Neural cell (in vitro differentiated cells): ENCODE results near the gene MEIS3. TPM values are rescaled to one million over a fixed set of nuclear protein-coding genes. Genes with fewer than 3 reads are reported as not detected.
"Not testable (repeated sequence)": the region's sequence is repeated elsewhere in the genome, so short reads cannot be mapped to it uniquely, and the experiment has no call there.

Experiments used
- H2AFZ ChIP-seq: fragments of 200-600, 300-800 bp; sonication (generic), shearing (Covaris generic); 2 replicates; pipeline ENCODE4 v1.6.0; 2014; ENCODE audit warnings: low read depth, mild to moderate bottlenecking, antibody characterized with exemption, low read length, moderate library complexity
- H3F3A ChIP-seq: fragments of 200-600 bp; shearing (Covaris generic); 2 replicates; pipeline ENCODE4 v1.6.1; 2016; ENCODE audit warnings: mild to moderate bottlenecking, moderate library complexity, mixed read lengths, antibody characterized with exemption, low read length; ENCODE audit not compliant: insufficient read depth, poor library complexity, severe bottlenecking
- H3K27ac ChIP-seq: fragments of 200-600, 300-800 bp; sonication (generic), shearing (Covaris generic); 2 replicates; pipeline ENCODE4 v1.5.1; 2014; ENCODE audit warnings: mild to moderate bottlenecking, low read length, moderate library complexity
- H3K27me3 ChIP-seq: fragments of 300-800, 200-600 bp; sonication (generic), shearing (Covaris generic); 2 replicates; pipeline ENCODE4 v1.6.0; 2014; ENCODE audit warnings: mild to moderate bottlenecking, low read depth, low read length, moderate library complexity; ENCODE audit not compliant: insufficient read depth
- H3K36me3 ChIP-seq: fragments of 300-800, 200-600 bp; sonication (generic), shearing (Covaris generic); 2 replicates; pipeline ENCODE4 v1.5.1; 2014; ENCODE audit warnings: mild to moderate bottlenecking, antibody characterized with exemption, low read length, moderate library complexity; ENCODE audit not compliant: insufficient read depth
- H3K4me2 ChIP-seq: fragments of 300-800, 200-600 bp; sonication (generic), shearing (Covaris generic); 2 replicates; pipeline ENCODE4 v1.6.0; 2014; ENCODE audit warnings: mild to moderate bottlenecking, low read length
- H3K4me3 ChIP-seq: fragments of 300-800, 200-600 bp; sonication (generic), shearing (Covaris generic); 2 replicates; pipeline ENCODE4 v1.5.1; 2014; ENCODE audit warnings: mild to moderate bottlenecking, low read length, moderate library complexity
- H3K79me2 ChIP-seq: fragments of 200-600 bp; shearing (Covaris generic); replicated peaks from 2 replicates; pipeline ENCODE4 v1.6.0; 2014; ENCODE audit warnings: mild to moderate bottlenecking, low read length, moderate library complexity; ENCODE audit not compliant: insufficient read depth
- H3K9ac ChIP-seq: fragments of 300-800, 200-600 bp; sonication (generic), shearing (Covaris generic); 2 replicates; pipeline ENCODE4 v1.6.1; 2016; ENCODE audit warnings: mild to moderate bottlenecking, low read length, mixed read lengths
- H3K9me2 ChIP-seq: fragments of 200-600 bp; shearing (Covaris generic); 2 replicates; pipeline ENCODE4 v1.6.1; 2016; ENCODE audit warnings: mild to moderate bottlenecking, low read length, mixed read lengths; ENCODE audit not compliant: insufficient read depth
- H3K9me3 ChIP-seq: fragments of 200-600, 300-800 bp; sonication (generic), shearing (Covaris generic); 2 replicates; pipeline ENCODE4 v1.6.1; 2016; ENCODE audit warnings: mild to moderate bottlenecking, mixed run types, low read length, moderate library complexity, mixed read lengths
- H4K20me1 ChIP-seq: fragments of 200-600 bp; shearing (Covaris generic); 2 replicates; pipeline ENCODE4 v1.6.1; 2016; ENCODE audit warnings: mild to moderate bottlenecking, mixed run types; ENCODE audit not compliant: insufficient read depth
- CTCF ChIP-seq: fragments of 450-650 bp; IDR thresholded peaks from 2 replicates; pipeline ENCODE4 v1.5.1; 2014; ENCODE audit warnings: antibody characterized with exemption, mild to moderate bottlenecking, moderate library complexity; ENCODE audit not compliant: poor library complexity, severe bottlenecking
- EP300 ChIP-seq: fragments of 450-650 bp; conservative IDR thresholded peaks from 2 replicates; pipeline ENCODE4 v1.6.1; 2014; ENCODE audit warnings: antibody characterized with exemption, mild to moderate bottlenecking, moderate library complexity; ENCODE audit not compliant: poor library complexity, severe bottlenecking
- EZH2 ChIP-seq: fragments of 200-600, 300-800 bp; shearing (Covaris generic), sonication (generic); IDR thresholded peaks from 2 replicates; pipeline ENCODE4 v1.6.1; 2014; ENCODE audit warnings: antibody characterized with exemption, low read length, borderline replicate concordance, mild to moderate bottlenecking; ENCODE audit not compliant: insufficient read depth, poor library complexity, severe bottlenecking
- MXI1 ChIP-seq: fragments of 450-650 bp; conservative IDR thresholded peaks from 2 replicates; pipeline ENCODE4 v1.6.1; 2014; ENCODE audit warnings: antibody characterized with exemption, mild to moderate bottlenecking; ENCODE audit not compliant: poor library complexity, severe bottlenecking
- POLR2AphosphoS5 ChIP-seq: IDR thresholded peaks from 2 replicates; pipeline ENCODE4 v1.6.1; 2012
- RAD21 ChIP-seq: fragments of 450-650 bp; conservative IDR thresholded peaks from 2 replicates; pipeline ENCODE4 v1.6.1; 2014; ENCODE audit warnings: antibody characterized with exemption, mild to moderate bottlenecking, moderate library complexity
- REST ChIP-seq: IDR thresholded peaks from 2 replicates; pipeline ENCODE4 v1.6.1; 2012; ENCODE audit warnings: borderline replicate concordance
- SMC3 ChIP-seq: fragments of 450-650 bp; conservative IDR thresholded peaks from 2 replicates; pipeline ENCODE4 v1.6.1; 2014; ENCODE audit warnings: antibody characterized with exemption, mild to moderate bottlenecking, moderate library complexity; ENCODE audit not compliant: poor library complexity
- TAF1 ChIP-seq: IDR thresholded peaks from 2 replicates; pipeline ENCODE4 v1.6.1; 2012; ENCODE audit warnings: low read depth
- polyA plus RNA-seq: library from polyadenylated mRNA; depleted of rRNA; stranded (reverse); fragments of >200 nt; gene quantifications from 2 replicates; pipeline ENCODE4 v1.2.3, GENCODE V29; 2014

The MEIS3 gene
- polyA plus RNA-seq, 1 donor from 2014 or later: 379 TPM

DNA sequence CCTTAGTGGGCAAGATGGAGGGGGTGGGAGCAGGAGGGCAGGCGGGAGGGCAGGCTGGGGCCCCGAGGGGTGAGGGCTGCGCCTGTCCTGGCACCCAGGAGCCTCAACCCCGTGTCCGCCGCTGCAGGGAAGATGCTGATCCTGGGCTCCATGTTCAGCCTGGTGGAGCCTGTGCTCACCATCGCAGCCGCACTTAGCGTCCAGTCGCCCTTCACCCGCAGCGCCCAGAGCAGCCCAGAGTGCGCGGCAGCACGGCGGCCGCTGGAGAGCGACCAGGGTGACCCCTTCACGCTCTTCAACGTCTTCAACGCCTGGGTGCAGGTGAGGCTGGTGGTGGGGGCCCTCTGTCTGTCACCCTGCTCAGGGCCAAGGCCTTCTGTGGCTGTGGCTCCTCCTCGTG, 46.7 kb downstream of the MEIS3 start:
- no peak overlapping the region for H3K4me3 ChIP-seq
- H2AFZ ChIP-seq: no peak overlapping the region
- no peaks in the 10 kb centered on the region for H4K20me1 ChIP-seq
- no peaks in the 10 kb centered on the region for H3F3A ChIP-seq
- H3K27ac ChIP-seq: no peak overlapping the region
- H3K27me3 ChIP-seq: no peaks in the 10 kb centered on the region
- TF ChIP-seq MXI1 (no peak), TAF1 (no peak), REST (no peak), CTCF (no peak), RAD21 (no peak), POLR2AphosphoS5 (no peak), EP300 (no peak), SMC3 (no peak), EZH2 (no peak)
- H3K4me2 ChIP-seq: no peak overlapping the region
- no peaks in the 10 kb centered on the region for H3K79me2 ChIP-seq
- no peaks in the 10 kb centered on the region for H3K36me3 ChIP-seq
- H3K9me3 ChIP-seq: no peaks in the 10 kb centered on the region
- H3K9me2 ChIP-seq: no peaks in the 10 kb centered on the region
- H3K9ac ChIP-seq: no peak overlapping the region

GRCh38 chr19:47371261-47371660, 48.1 kb downstream of the MEIS3 start:
- Histone ChIP-seq H4K20me1 (no peaks in the 10 kb centered on the region), H2AFZ (no peak overlapping the region), H3K9me3 (no peaks in the 10 kb centered on the region), H3K79me2 (no peaks in the 10 kb centered on the region), H3K36me3 (no peaks in the 10 kb centered on the region), H3K4me3 (no peak overlapping the region), H3K9ac (no peak overlapping the region), H3K4me2 (no peak overlapping the region), H3K27ac (no peak overlapping the region), H3K27me3 (no peaks in the 10 kb centered on the region), H3F3A (no peaks in the 10 kb centered on the region), H3K9me2 (no peaks in the 10 kb centered on the region)
- TF ChIP-seq MXI1 (no peak), POLR2AphosphoS5 (no peak), EP300 (no peak)

- Histone ChIP-seq H3K9me3 (no peaks in the 10 kb centered on the region), H3K27ac (peak overlapping the region; percentile 11), H3K36me3 (no peaks in the 10 kb centered on the region), H3K9ac (no peak overlapping the region), H3F3A (no peaks in the 10 kb centered on the region), H4K20me1 (no peaks in the 10 kb centered on the region), H3K27me3 (no peaks in the 10 kb centered on the region), H3K79me2 (no peaks in the 10 kb centered on the region), H3K4me3 (no peak overlapping the region), H3K9me2 (no peaks in the 10 kb centered on the region), H3K4me2 (no peak overlapping the region), H2AFZ (no peak overlapping the region)
- TF ChIP-seq EP300 (peak; percentile 16), SMC3 (no peak)
Observed at GRCh38 chr19:47370045-47370611, 49.2 kb downstream of the MEIS3 start.

DNA sequence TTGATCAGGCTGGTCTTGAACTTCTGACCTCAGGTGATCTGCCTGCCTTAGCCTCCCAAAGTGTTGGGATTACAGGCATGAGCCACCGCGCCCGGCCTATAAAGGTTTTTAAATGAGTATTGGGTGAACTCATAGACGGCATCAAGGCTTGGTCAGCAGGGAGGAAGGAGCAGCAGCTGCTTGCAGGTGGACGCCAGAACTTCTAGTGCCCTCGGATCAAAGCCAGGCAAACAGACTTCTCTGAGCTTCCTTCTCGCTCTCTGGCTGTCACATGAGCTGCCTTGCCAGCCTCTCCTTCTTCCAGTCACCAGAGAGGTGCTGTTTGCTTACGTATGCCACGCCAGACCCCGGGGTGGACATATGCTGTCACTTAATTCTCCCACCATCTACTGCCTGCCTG, 53.9 kb downstream of the MEIS3 start:
- not testable (repeated sequence) for H3K4me3 ChIP-seq, H3K27ac ChIP-seq, H3K79me2 ChIP-seq, H3K36me3 ChIP-seq, H4K20me1 ChIP-seq, H2AFZ ChIP-seq, H3K9me3 ChIP-seq, H3F3A ChIP-seq, H3K27me3 ChIP-seq, H3K9ac ChIP-seq, H3K4me2 ChIP-seq, H3K9me2 ChIP-seq
